Ishikawa (cell line): Measurements from ENCODE around the gene ARPC2.

ENCODE experiments used
- CEBPB ChIP-seq: IDR thresholded peaks from 2 replicates; pipeline ENCODE4 v1.6.1; 2012
- CREB1 ChIP-seq: IDR thresholded peaks from 2 replicates; pipeline ENCODE4 v1.6.1; 2012; ENCODE audit warnings: low read depth
- EGR1 ChIP-seq: IDR thresholded peaks from 2 replicates; pipeline ENCODE4 v1.6.1; 2012
- EP300 ChIP-seq: IDR thresholded peaks from 2 replicates; pipeline ENCODE4 v1.6.1; 2012; ENCODE audit warnings: borderline replicate concordance
- FOXM1 ChIP-seq: IDR thresholded peaks from 2 replicates; pipeline ENCODE4 v1.6.1; 2012; ENCODE audit warnings: low read depth, borderline replicate concordance
- MAX ChIP-seq: IDR thresholded peaks from 2 replicates; pipeline ENCODE4 v1.6.1; 2012
- NFIC ChIP-seq: IDR thresholded peaks from 2 replicates; pipeline ENCODE4 v1.6.1; 2012
- RAD21 ChIP-seq: IDR thresholded peaks from 2 replicates; pipeline ENCODE4 v1.6.1; 2012; ENCODE audit warnings: low read depth
- TAF1 ChIP-seq: IDR thresholded peaks from 2 replicates; pipeline ENCODE4 v1.6.1; 2012; ENCODE audit warnings: low read depth, mild to moderate bottlenecking
- TCF12 ChIP-seq: IDR thresholded peaks from 2 replicates; pipeline ENCODE4 v1.6.1; 2012; ENCODE audit warnings: low read depth
- TEAD4 ChIP-seq: IDR thresholded peaks from 2 replicates; pipeline ENCODE4 v1.6.1; 2012
- USF1 ChIP-seq: IDR thresholded peaks from 2 replicates; pipeline ENCODE4 v1.6.1; 2012
- YY1 ChIP-seq: IDR thresholded peaks from 2 replicates; pipeline ENCODE4 v1.6.1; 2012; ENCODE audit warnings: low read depth
- ZBTB7A ChIP-seq: IDR thresholded peaks from 2 replicates; pipeline ENCODE4 v1.6.1; 2012; ENCODE audit warnings: low read depth
- TF ChIP-seq, protein P1 (sequence below): IDR thresholded peaks from 2 replicates; pipeline ENCODE4 v1.6.1; 2012; ENCODE audit warnings: low read depth, mild to moderate bottlenecking

The ARPC2 gene

GRCh38 chr2:218276986-218277755 is 60.2 kb downstream of the ARPC2 start:
- no peak for TF ChIP-seq CEBPB
- no peak for TF ChIP-seq USF1
- TF ChIP-seq MAX: no peak
- TF ChIP-seq NFIC: no peak
- TF ChIP-seq TEAD4: no peak
- no peak for TF ChIP-seq FOXM1
- TF ChIP-seq ZBTB7A: no peak
- no peak for TF ChIP-seq EP300
- no peak for TF ChIP-seq YY1
- TF ChIP-seq EGR1: no peak
- no peak for TF ChIP-seq RAD21
- no peak for TF ChIP-seq TAF1
- TF ChIP-seq TCF12: no peak
- TF ChIP-seq, protein P1, sequence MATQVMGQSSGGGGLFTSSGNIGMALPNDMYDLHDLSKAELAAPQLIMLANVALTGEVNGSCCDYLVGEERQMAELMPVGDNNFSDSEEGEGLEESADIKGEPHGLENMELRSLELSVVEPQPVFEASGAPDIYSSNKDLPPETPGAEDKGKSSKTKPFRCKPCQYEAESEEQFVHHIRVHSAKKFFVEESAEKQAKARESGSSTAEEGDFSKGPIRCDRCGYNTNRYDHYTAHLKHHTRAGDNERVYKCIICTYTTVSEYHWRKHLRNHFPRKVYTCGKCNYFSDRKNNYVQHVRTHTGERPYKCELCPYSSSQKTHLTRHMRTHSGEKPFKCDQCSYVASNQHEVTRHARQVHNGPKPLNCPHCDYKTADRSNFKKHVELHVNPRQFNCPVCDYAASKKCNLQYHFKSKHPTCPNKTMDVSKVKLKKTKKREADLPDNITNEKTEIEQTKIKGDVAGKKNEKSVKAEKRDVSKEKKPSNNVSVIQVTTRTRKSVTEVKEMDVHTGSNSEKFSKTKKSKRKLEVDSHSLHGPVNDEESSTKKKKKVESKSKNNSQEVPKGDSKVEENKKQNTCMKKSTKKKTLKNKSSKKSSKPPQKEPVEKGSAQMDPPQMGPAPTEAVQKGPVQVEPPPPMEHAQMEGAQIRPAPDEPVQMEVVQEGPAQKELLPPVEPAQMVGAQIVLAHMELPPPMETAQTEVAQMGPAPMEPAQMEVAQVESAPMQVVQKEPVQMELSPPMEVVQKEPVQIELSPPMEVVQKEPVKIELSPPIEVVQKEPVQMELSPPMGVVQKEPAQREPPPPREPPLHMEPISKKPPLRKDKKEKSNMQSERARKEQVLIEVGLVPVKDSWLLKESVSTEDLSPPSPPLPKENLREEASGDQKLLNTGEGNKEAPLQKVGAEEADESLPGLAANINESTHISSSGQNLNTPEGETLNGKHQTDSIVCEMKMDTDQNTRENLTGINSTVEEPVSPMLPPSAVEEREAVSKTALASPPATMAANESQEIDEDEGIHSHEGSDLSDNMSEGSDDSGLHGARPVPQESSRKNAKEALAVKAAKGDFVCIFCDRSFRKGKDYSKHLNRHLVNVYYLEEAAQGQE: no peak
- no peak for TF ChIP-seq CREB1

GRCh38 chr2:218277921-218278320 is 60.9 kb downstream of the ARPC2 start:
- TF ChIP-seq TEAD4 (no peak), MAX (no peak), ZBTB7A (no peak), EP300 (no peak), TAF1 (no peak), YY1 (no peak), FOXM1 (no peak), EGR1 (no peak), NFIC (no peak), CREB1 (no peak), TCF12 (no peak), RAD21 (no peak), CEBPB (no peak), USF1 (no peak)
- TF ChIP-seq, protein P1: no peak

- no peak for TF ChIP-seq CEBPB
- no peak for TF ChIP-seq ZBTB7A
- no peak for TF ChIP-seq CREB1
- no peak for TF ChIP-seq EP300
- no peak for TF ChIP-seq TAF1
- TF ChIP-seq USF1: no peak
- no peak for TF ChIP-seq RAD21
- TF ChIP-seq MAX: no peak
- no peak for TF ChIP-seq YY1
- TF ChIP-seq NFIC: no peak
- no peak for TF ChIP-seq TEAD4
- TF ChIP-seq EGR1: no peak
- no peak for TF ChIP-seq TCF12
These were observed 61.8 kb downstream of the ARPC2 start for GRCh38 chr2:218278531-218279360.

- TF ChIP-seq ZBTB7A: no peak
These were observed 63.4 kb downstream of the ARPC2 start for GRCh38 chr2:218280260-218280870.

DNA sequence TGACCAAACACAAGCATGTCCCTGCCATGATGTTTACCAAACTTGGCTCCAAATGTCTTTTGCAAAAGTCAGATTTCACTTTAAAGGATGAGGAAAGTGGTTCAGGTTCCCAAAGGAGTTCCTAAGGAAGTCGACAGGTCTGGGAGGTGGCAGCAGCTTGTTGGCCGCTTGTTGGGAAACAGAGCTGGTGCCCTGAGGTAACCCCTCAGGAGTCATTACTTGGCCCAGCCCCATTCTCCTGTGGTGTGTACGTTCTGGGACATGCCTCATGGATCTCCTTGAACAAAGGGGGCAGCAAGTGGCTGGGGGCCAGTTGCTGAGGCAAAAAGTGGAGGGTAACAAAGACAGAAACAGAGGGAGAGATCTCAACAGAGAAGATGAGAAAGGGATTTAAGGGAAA is 64.5 kb downstream of the ARPC2 start:
- TF ChIP-seq EGR1 (no peak), TCF12 (no peak), TEAD4 (no peak), TAF1 (no peak), CREB1 (no peak), NFIC (no peak), CEBPB (no peak), FOXM1 (no peak), EP300 (no peak)
